SK-N-MC (cell line): ENCODE measurements around the gene KCTD16.

Source experiments
- DNase-seq: peaks from one replicate; pipeline ENCODE4 v3.0.0-alpha.2; 2011; ENCODE audit warnings: low read depth, low spot score
- H3K27ac ChIP-seq: fragments of 200-600 bp; sonication (generic); 2 replicates; pipeline ENCODE4 v1.5.1; 2016; ENCODE audit warnings: mixed run types
- H3K36me3 ChIP-seq: fragments of 200-600 bp; sonication (generic); 2 replicates; pipeline ENCODE4 v1.6.1; 2017; ENCODE audit warnings: antibody characterized with exemption, low read length, mixed read lengths; ENCODE audit not compliant: insufficient read depth
- H3K4me3 ChIP-seq: fragments of 200-600 bp; sonication (generic); 2 replicates; pipeline ENCODE4 v1.5.1; 2016
- H3K9ac ChIP-seq: fragments of 200-600 bp; sonication (generic); 2 replicates; pipeline ENCODE4 v1.8.0; 2017; ENCODE audit warnings: mixed run types, mixed read lengths; ENCODE audit not compliant: insufficient read length
- H3K9me3 ChIP-seq: fragments of 200-600 bp; sonication (generic); 2 replicates; pipeline ENCODE4 v1.6.1; 2017; ENCODE audit warnings: low read depth, mild to moderate bottlenecking, antibody characterized with exemption, low read length, moderate library complexity, mixed read lengths
- EZH2 ChIP-seq: fragments of 200-600 bp; sonication (generic); IDR thresholded peaks from one replicate; pipeline ENCODE4 v1.6.1; 2017; ENCODE audit warnings: antibody characterized with exemption
- FOXP2 ChIP-seq: optimal IDR thresholded peaks from 2 replicates; pipeline ENCODE3; 2011; ENCODE audit warnings: mild to moderate bottlenecking, moderate library complexity; ENCODE audit not compliant: insufficient read depth; ENCODE audit errors: extremely low read length, control extremely low read depth
- POLR2AphosphoS5 ChIP-seq: IDR thresholded peaks from 2 replicates; pipeline ENCODE4 v1.6.1; 2012; ENCODE audit warnings: mild to moderate bottlenecking, low read depth, low read length, borderline replicate concordance

Gene KCTD16

GRCh38 chr5:144478565-144478964, 307.9 kb downstream of the KCTD16 start:
- H3K27ac ChIP-seq = no peak overlapping the region
- no peak overlapping the region for H3K4me3 ChIP-seq
- H3K9ac ChIP-seq = no peak overlapping the region
- no peak for DNase-seq
- H3K36me3 ChIP-seq = no peaks in the 10 kb centered on the region
- no peaks in the 10 kb centered on the region for H3K9me3 ChIP-seq
- TF ChIP-seq EZH2 = no peak
- no peak for TF ChIP-seq POLR2AphosphoS5
- no peak for TF ChIP-seq FOXP2

GRCh38 chr5:144481861-144482260, 311.2 kb downstream of the KCTD16 start:
- H3K4me3 ChIP-seq = no peak overlapping the region
- no peak for DNase-seq
- no peaks in the 10 kb centered on the region for H3K9me3 ChIP-seq
- H3K9ac ChIP-seq = no peak overlapping the region
- no peaks in the 10 kb centered on the region for H3K36me3 ChIP-seq
- TF ChIP-seq EZH2 (no peak), POLR2AphosphoS5 (no peak)
- H3K27ac ChIP-seq = no peak overlapping the region

- H3K9ac ChIP-seq = no peak overlapping the region
- H3K36me3 ChIP-seq = no peaks in the 10 kb centered on the region
- H3K9me3 ChIP-seq = no peaks in the 10 kb centered on the region
- no peak overlapping the region for H3K4me3 ChIP-seq
- DNase-seq = no peak
- TF ChIP-seq EZH2 = no peak
- TF ChIP-seq POLR2AphosphoS5 = no peak
- TF ChIP-seq FOXP2 = no peak
- no peak overlapping the region for H3K27ac ChIP-seq
Observed at GRCh38 chr5:144484124-144484897, 313.6 kb downstream of the KCTD16 start.

GRCh38 chr5:144485540-144485939, 314.9 kb downstream of the KCTD16 start:
- Histone ChIP-seq H3K9ac (no peak overlapping the region), H3K36me3 (no peaks in the 10 kb centered on the region), H3K4me3 (no peak overlapping the region), H3K27ac (no peak overlapping the region), H3K9me3 (no peaks in the 10 kb centered on the region)
- no peak for DNase-seq
- no peak for TF ChIP-seq FOXP2
- TF ChIP-seq POLR2AphosphoS5 = no peak
- TF ChIP-seq EZH2 = no peak

GRCh38 chr5:144487207-144487606, 316.5 kb downstream of the KCTD16 start:
- no peaks in the 10 kb centered on the region for H3K9me3 ChIP-seq
- no peaks in the 10 kb centered on the region for H3K36me3 ChIP-seq
- no peak overlapping the region for H3K9ac ChIP-seq
- H3K27ac ChIP-seq = no peak overlapping the region
- DNase-seq = no peak
- no peak for TF ChIP-seq EZH2
- no peak for TF ChIP-seq POLR2AphosphoS5
- no peak for TF ChIP-seq FOXP2
- no peak overlapping the region for H3K4me3 ChIP-seq

- Histone ChIP-seq H3K9ac (no peak overlapping the region), H3K4me3 (no peak overlapping the region), H3K27ac (no peak overlapping the region), H3K36me3 (no peaks in the 10 kb centered on the region), H3K9me3 (no peaks in the 10 kb centered on the region)
- no peak for DNase-seq
- TF ChIP-seq EZH2 (no peak), FOXP2 (no peak), POLR2AphosphoS5 (no peak)
Observed at GRCh38 chr5:144487761-144488160, 317.1 kb downstream of the KCTD16 start.

- Histone ChIP-seq H3K9ac (no peak overlapping the region), H3K4me3 (no peak overlapping the region), H3K27ac (no peak overlapping the region), H3K9me3 (no peaks in the 10 kb centered on the region), H3K36me3 (no peaks in the 10 kb centered on the region)
- no peak for DNase-seq
- TF ChIP-seq EZH2 = no peak
- no peak for TF ChIP-seq FOXP2
- no peak for TF ChIP-seq POLR2AphosphoS5
Observed at GRCh38 chr5:144503123-144503522, 332.4 kb downstream of the KCTD16 start.

GRCh38 chr5:144504929-144505577, 334.4 kb downstream of the KCTD16 start:
- TF ChIP-seq EZH2 = no peak
- no peak for TF ChIP-seq POLR2AphosphoS5
- no peak for TF ChIP-seq FOXP2
- no peak overlapping the region for H3K27ac ChIP-seq
- no peak overlapping the region for H3K9ac ChIP-seq
- DNase-seq = no peak
- H3K4me3 ChIP-seq = no peak overlapping the region
- no peaks in the 10 kb centered on the region for H3K9me3 ChIP-seq
- H3K36me3 ChIP-seq = no peaks in the 10 kb centered on the region
